A549 (cell line): ENCODE data around the gene APMAP. TPM values are rescaled to one million over a fixed set of nuclear protein-coding genes. Genes with fewer than 3 reads are reported as not detected.

ENCODE experiments used
- ATAC-seq, 2 experiments: fragments of 200-7000 bp in 1 of 2; fragments of >200 bp in 1 of 2; cut with Nextera tagmentation in 1 of 2; cut with Tn5 transposase in 1 of 2; 3 replicates each; pipeline versions ENCODE4 v1.8.0 to v1.9.1; 2018 to 2020; ENCODE audit warnings: mild to moderate bottlenecking in 1 of 2, moderate library complexity in 1 of 2
- CTCF ChIA-PET: fragments of 300-600 bp; sonication (Branson Sonifier 250); formaldehyde crosslinking; extraction: SDS; loops from one replicate; lab custom pipeline; 2021; ENCODE audit warnings: antibody characterized with exemption, inconsistent platforms; lab: Yijun Ruan, JAX
- POLR2A ChIA-PET: fragments of 350-600 bp; formaldehyde crosslinking; extraction: SDS; loops from one replicate; lab custom pipeline; 2021; ENCODE audit warnings: antibody characterized with exemption, inconsistent platforms; lab: Yijun Ruan, JAX
- DNase-seq, 2 experiments: peaks; one replicate each; pipeline versions ENCODE4 v3.0.0 to v3.0.0-alpha.2; 2011 to 2016; ENCODE audit warnings: low read depth in 1 of 2, low spot score in 1 of 2
- FAIRE-seq: peaks from 2 replicates; lab custom pipeline; 2011; peaks lifted over from hg19 to GRCh38; lab: Jason Lieb, UNC
- H3K27ac ChIP-seq, 2 experiments: fragments of >200 bp; sonication (Bioruptor Twin); formaldehyde crosslinking; 3 replicates each; pipeline ENCODE4 v1.5.1; 2016 to 2017
- H3K4me1 ChIP-seq: fragments of >200 bp; sonication (Bioruptor Twin); formaldehyde crosslinking; 3 replicates; pipeline ENCODE4 v1.6.1; 2016
- H3K4me2 ChIP-seq: fragments of >200 bp; sonication (Bioruptor Twin); formaldehyde crosslinking; 3 replicates; pipeline ENCODE4 v1.6.1; 2016
- H3K4me3 ChIP-seq: fragments of >200 bp; sonication (Bioruptor Twin); formaldehyde crosslinking; 3 replicates; pipeline ENCODE4 v1.5.1; 2016
- H3K9me3 ChIP-seq: fragments of >200 bp; sonication (Bioruptor Twin); formaldehyde crosslinking; 3 replicates; pipeline ENCODE4 v1.6.1; 2016
- CBX2 ChIP-seq: fragments of 200-600 bp; sonication (generic); IDR thresholded peaks from 2 replicates; pipeline ENCODE4 v1.6.1; 2016; ENCODE audit warnings: low read depth, mild to moderate bottlenecking, borderline replicate concordance
- CBX8 ChIP-seq: fragments of 200-600 bp; sonication (generic); IDR thresholded peaks from 2 replicates; pipeline ENCODE4 v1.6.1; 2016
- CEBPB ChIP-seq, 2 experiments: fragments of >200 bp in 1 of 2; sonication (Bioruptor Twin) in 1 of 2; formaldehyde crosslinking in 1 of 2; IDR thresholded peaks; 2 replicates each; pipeline ENCODE4 v1.6.1; 2012 to 2016
- CHD2 ChIP-seq: fragments of 150-350 bp; IDR thresholded peaks from 2 replicates; pipeline ENCODE4 v1.6.1; 2014; ENCODE audit warnings: low read length; ENCODE audit not compliant: partially characterized antibody
- CHD4 ChIP-seq: fragments of 200-600 bp; sonication (generic); IDR thresholded peaks from 2 replicates; pipeline ENCODE4 v1.6.1; 2016; ENCODE audit warnings: antibody characterized with exemption, mild to moderate bottlenecking, borderline replicate concordance
- EHF ChIP-seq: fragments of 250-450 bp; sonication (Bioruptor Pico); IDR thresholded peaks from 2 replicates; pipeline ENCODE4 v1.5.0; 2020; ENCODE audit warnings: mild to moderate bottlenecking
- EHMT2 ChIP-seq: fragments of 200-600 bp; sonication (generic); IDR thresholded peaks from 2 replicates; pipeline ENCODE4 v1.6.1; 2016; ENCODE audit warnings: antibody characterized with exemption, low read depth, mild to moderate bottlenecking, moderate library complexity
- EP300 ChIP-seq, 2 experiments: fragments of >200 bp; sonication (Bioruptor Twin); formaldehyde crosslinking; IDR thresholded peaks; 2 replicates in 1 of 2; 3 replicates in 1 of 2; pipeline ENCODE4 v1.6.1; 2016 to 2017
- FOXS1 ChIP-seq: fragments of 250-450 bp; sonication (Bioruptor Pico); IDR thresholded peaks from 2 replicates; pipeline ENCODE4 v1.5.0; 2020; ENCODE audit warnings: mild to moderate bottlenecking, moderate library complexity
- GATA3 ChIP-seq: IDR thresholded peaks from 2 replicates; pipeline ENCODE4 v1.6.1; 2012; ENCODE audit warnings: borderline replicate concordance
- HDAC2 ChIP-seq: fragments of 200-600 bp; sonication (generic); IDR thresholded peaks from 2 replicates; pipeline ENCODE4 v1.6.1; 2016
- HEYL ChIP-seq: fragments of 250-450 bp; sonication (Bioruptor Pico); IDR thresholded peaks from 2 replicates; pipeline ENCODE4 v1.8.0; 2021; ENCODE audit warnings: mild to moderate bottlenecking, moderate library complexity
- HOXB13 ChIP-seq: fragments of 250-450 bp; sonication (Bioruptor Pico); IDR thresholded peaks from 2 replicates; pipeline ENCODE4 v1.5.0; 2020; ENCODE audit warnings: low read depth, mild to moderate bottlenecking, moderate library complexity
- HOXB5 ChIP-seq: fragments of 250-450 bp; sonication (Bioruptor Pico); IDR thresholded peaks from 2 replicates; pipeline ENCODE4 v1.5.0; 2020; ENCODE audit warnings: mild to moderate bottlenecking, moderate library complexity
- KDM5A ChIP-seq: fragments of 200-600 bp; sonication (generic); IDR thresholded peaks from 2 replicates; pipeline ENCODE4 v1.6.1; 2016; ENCODE audit warnings: antibody characterized with exemption, mild to moderate bottlenecking
- MAFK ChIP-seq: fragments of 450-650 bp; IDR thresholded peaks from 2 replicates; pipeline ENCODE4 v1.6.1; 2014; ENCODE audit not compliant: partially characterized antibody
- MAZ ChIP-seq: fragments of 150-350 bp; IDR thresholded peaks from 2 replicates; pipeline ENCODE4 v1.6.1; 2014; ENCODE audit warnings: antibody characterized with exemption, low read depth, low read length, borderline replicate concordance
- NPAS2 ChIP-seq: fragments of 250-450 bp; sonication (Bioruptor Pico); IDR thresholded peaks from 2 replicates; pipeline ENCODE4 v1.8.0; 2022; ENCODE audit warnings: mild to moderate bottlenecking, moderate library complexity, borderline replicate concordance
- POLR2A ChIP-seq: IDR thresholded peaks from 2 replicates; pipeline ENCODE4 v1.6.1; 2012; ENCODE audit warnings: mild to moderate bottlenecking, low read length
- POLR2AphosphoS2 ChIP-seq: conservative IDR thresholded peaks from 2 replicates; pipeline ENCODE4 v1.6.1; 2012; ENCODE audit warnings: low read length, improper control_type of control experiment, inconsistent platforms
- RARB ChIP-seq: fragments of 250-450 bp; sonication (Bioruptor Pico); IDR thresholded peaks from 2 replicates; pipeline ENCODE4 v1.8.0; 2021; ENCODE audit warnings: mild to moderate bottlenecking, moderate library complexity
- RFX5 ChIP-seq: fragments of 450-650 bp; IDR thresholded peaks from 2 replicates; pipeline ENCODE4 v1.7.1; 2014; ENCODE audit warnings: antibody characterized with exemption, mild to moderate bottlenecking, moderate library complexity
- SMC3 ChIP-seq: fragments of >200 bp; sonication (Bioruptor Twin); formaldehyde crosslinking; IDR thresholded peaks from 3 replicates; pipeline ENCODE4 v1.6.1; 2018; ENCODE audit warnings: inconsistent platforms
- SREBF2 ChIP-seq: fragments of 450-650 bp; IDR thresholded peaks from 2 replicates; pipeline ENCODE4 v1.6.1; 2014; ENCODE audit warnings: mild to moderate bottlenecking, moderate library complexity
- TP53 ChIP-seq: fragments of 250-450 bp; sonication (Bioruptor Pico); IDR thresholded peaks from 2 replicates; pipeline ENCODE4 v1.5.0; 2021; ENCODE audit warnings: mild to moderate bottlenecking, moderate library complexity
- ZC3H11A ChIP-seq: fragments of 450-650 bp; IDR thresholded peaks from 2 replicates; pipeline ENCODE4 v1.6.1; 2014; ENCODE audit warnings: antibody characterized with exemption, mild to moderate bottlenecking
- ZFP36 ChIP-seq: fragments of 450-650 bp; IDR thresholded peaks from 2 replicates; pipeline ENCODE4 v1.6.1; 2014; ENCODE audit warnings: borderline replicate concordance; ENCODE audit not compliant: partially characterized antibody
- ZNF302 ChIP-seq: fragments of 250-450 bp; sonication (Bioruptor Pico); IDR thresholded peaks from 2 replicates; pipeline ENCODE4 v1.9.0; 2021; ENCODE audit warnings: inconsistent platforms, mild to moderate bottlenecking, moderate library complexity
- WGBS: methylation state at CpG from one replicate; pipeline ENCODE4 v1.1.6; 2017; ENCODE audit errors: missing lambda C conversion rate; 5-methylcytosine and 5-hydroxymethylcytosine counted together
- polyA plus RNA-seq, 4 experiments: library from polyadenylated mRNA; depleted of rRNA in 3 of 4; stranded (reverse); fragments of >200 nt; fragmentation: RNase III in 1 of 4; extraction: RNeasy Plus Mini Kit Qiagen cat#74134 plus additional on column Dnase treatment in 1 of 4; gene quantifications; 2 replicates in 3 of 4; 3 replicates in 1 of 4; pipeline ENCODE4 v1.2.3, GENCODE V29; 2011 to 2017
- TF ChIP-seq, protein P1 (sequence below): fragments of 250-450 bp; sonication (Bioruptor Pico); IDR thresholded peaks from 2 replicates; pipeline ENCODE4 v1.5.0; 2020; ENCODE audit warnings: low read depth, mild to moderate bottlenecking, moderate library complexity
- TF ChIP-seq, protein P2 (sequence below): IDR thresholded peaks from 2 replicates; pipeline ENCODE4 v1.6.1; 2012; ENCODE audit warnings: low read depth, borderline replicate concordance
- TF ChIP-seq, protein P3 (sequence below): fragments of >200 bp; sonication (Bioruptor Twin); formaldehyde crosslinking; IDR thresholded peaks from 2 replicates; pipeline ENCODE4 v1.6.1; 2016

APMAP gene
- polyA plus RNA-seq, 2 of the 4 experiments (the other 2 are of a cell fraction), result 113 to 141 TPM

DNA sequence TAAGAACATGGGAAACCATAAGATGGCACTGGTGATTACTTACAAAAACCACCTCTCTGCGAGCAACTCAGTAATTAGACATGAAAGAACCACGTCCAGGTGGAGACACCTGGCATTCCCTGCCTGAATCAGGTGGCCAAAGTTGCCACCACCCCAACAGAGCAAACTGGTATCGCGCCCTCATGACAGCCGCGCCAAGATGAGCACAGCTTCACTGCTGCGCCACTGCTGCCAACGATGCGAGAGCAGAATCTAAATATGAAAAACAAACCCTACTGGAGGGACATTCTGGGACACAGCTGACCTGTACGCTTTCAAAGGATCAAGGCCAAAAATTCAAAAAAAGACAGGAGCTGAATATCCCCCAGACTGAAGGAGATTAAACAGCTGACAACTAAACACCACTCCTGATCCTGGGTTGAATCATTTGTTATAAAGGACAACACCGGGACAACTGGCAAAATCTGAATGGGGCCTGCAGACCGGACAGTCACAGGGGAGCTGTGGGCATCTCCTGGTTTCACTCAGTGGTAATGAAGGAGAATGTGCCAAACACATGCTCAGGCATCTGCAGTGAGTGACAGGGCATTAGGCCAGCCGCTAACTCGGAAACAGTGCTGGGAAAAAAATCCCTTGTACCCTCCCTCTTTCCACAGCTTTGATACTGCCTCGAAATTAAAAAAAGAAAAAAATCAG, 26.1 kb downstream of the APMAP start:
- FAIRE-seq (no peak), ATAC-seq (no peak), DNase-seq (no peak)
- CTCF ChIA-PET, result interaction anchor here (1.0 kb wide), 1 partner anchor 216 kb away, joined by 3 read pairs; no protein-coding TSS in a partner anchor
- no peaks in the 10 kb centered on the region for H3K4me1 ChIP-seq
- WGBS, result 90% methylated on average over 15 of the region's 15 CpGs
- no peak overlapping the region for H3K4me2 ChIP-seq
- H3K4me3 ChIP-seq, result no peak overlapping the region
- POLR2A ChIA-PET, result interaction anchor here (0.6 kb wide), 1 partner anchor 281 kb away, joined by 3 read pairs; the partner anchor contains the start of gene PYGB
- H3K27ac ChIP-seq, result no peak overlapping the region
- H3K9me3 ChIP-seq, result no peaks in the 10 kb centered on the region
- TF ChIP-seq GATA3 (no peak), HOXB13 (no peak), RARB (CRISPR knock-in tag) (no peak), FOXS1 (CRISPR knock-in tag) (no peak), CBX2 (no peak), SREBF2 (no peak), HDAC2 (no peak), RFX5 (no peak), MAZ (no peak), CBX8 (no peak), NPAS2 (no peak), ZC3H11A (no peak), CHD2 (no peak), MAFK (no peak), SMC3 (no peak), ZNF302 (CRISPR knock-in tag) (no peak), TP53 (no peak)
- TF ChIP-seq, protein P1, sequence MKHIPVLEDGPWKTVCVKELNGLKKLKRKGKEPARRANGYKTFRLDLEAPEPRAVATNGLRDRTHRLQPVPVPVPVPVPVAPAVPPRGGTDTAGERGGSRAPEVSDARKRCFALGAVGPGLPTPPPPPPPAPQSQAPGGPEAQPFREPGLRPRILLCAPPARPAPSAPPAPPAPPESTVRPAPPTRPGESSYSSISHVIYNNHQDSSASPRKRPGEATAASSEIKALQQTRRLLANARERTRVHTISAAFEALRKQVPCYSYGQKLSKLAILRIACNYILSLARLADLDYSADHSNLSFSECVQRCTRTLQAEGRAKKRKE (CRISPR knock-in tag), result no peak
- TF ChIP-seq, protein P2, sequence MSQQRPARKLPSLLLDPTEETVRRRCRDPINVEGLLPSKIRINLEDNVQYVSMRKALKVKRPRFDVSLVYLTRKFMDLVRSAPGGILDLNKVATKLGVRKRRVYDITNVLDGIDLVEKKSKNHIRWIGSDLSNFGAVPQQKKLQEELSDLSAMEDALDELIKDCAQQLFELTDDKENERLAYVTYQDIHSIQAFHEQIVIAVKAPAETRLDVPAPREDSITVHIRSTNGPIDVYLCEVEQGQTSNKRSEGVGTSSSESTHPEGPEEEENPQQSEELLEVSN, result no peak

DNA sequence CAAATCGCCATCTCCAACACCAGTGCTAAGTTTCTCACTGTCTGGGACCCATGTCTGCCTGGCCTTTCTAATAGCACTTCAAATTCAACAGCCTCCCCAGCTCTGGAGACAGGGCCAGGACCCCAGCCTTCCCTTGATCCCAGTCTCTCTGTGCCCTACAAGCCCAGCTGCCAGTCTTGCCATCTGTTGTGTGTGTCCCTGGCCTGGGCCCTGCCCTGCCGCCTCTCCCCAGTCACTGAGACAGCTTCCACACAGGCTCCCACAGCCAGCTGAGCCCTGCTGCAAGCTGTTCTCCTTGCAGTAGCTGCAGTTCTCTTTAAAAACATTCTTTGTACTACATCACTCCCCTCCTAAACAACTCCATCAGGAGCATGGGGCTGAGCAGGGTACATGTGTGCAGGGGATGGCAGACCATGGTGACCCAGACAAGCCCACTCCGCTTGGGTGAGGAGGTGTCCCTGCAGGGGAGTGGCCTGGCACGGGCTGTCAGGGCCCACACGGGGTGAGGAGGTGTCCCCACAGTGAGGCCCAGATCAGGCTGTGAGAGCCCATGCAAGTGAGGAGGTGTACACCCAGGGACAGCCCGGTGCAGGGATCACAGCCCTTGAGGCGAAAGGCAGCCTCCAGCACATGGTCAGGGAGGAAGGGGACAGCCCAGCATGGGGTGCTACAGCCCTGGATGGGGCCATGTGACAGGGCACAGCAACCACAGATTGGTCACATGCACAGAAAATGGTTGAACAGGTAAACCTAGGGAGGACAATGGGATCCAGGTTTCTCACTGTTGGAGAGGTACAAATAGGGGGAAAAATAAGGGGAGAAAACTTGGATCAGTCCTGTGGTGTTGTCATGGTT, 27.3 kb downstream of the APMAP start:
- no peak; a peak in 1 of 6 replicates for ATAC-seq
- no peak overlapping the region for H3K4me3 ChIP-seq
- 84% methylated on average over 5 of the region's 7 CpGs for WGBS
- TF ChIP-seq MAZ, result no peak
- no peak for TF ChIP-seq EHMT2
- TF ChIP-seq, all 56 proteins: peak for 0
- FAIRE-seq (no peak), DNase-seq (no peak)
- POLR2A ChIA-PET, result no interaction called here
- Histone ChIP-seq H3K4me2 (no peak overlapping the region), H3K4me1 (no peaks in the 10 kb centered on the region), H3K9me3 (no peaks in the 10 kb centered on the region), H3K27ac (no peak overlapping the region)
- CTCF ChIA-PET, result interaction anchor here (0.6 to 2.0 kb wide), 5 partner anchors 8 to 1076 kb away, joined by 3 to 5 read pairs (median 3); no protein-coding TSS in a partner anchor

DNA sequence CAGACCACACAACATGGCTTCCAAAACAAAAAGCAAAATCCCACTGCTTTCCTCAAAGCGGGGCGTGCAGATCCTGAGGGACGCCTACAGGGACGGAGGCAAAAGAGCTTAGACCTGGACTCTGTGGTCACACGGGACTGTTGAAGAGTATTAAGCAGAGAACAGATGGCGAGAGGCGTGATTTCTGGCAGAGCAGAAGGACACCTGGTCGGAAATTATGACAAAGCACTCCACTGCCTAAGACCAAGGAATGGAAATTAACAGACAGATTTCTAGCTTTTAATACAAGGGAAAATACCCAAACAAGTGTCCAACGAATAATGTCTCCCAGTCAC, 28.1 kb downstream of the APMAP start:
- ChIA-PET CTCF (interaction anchor here (0.6 to 2.0 kb wide), 5 partner anchors 8 to 1075 kb away, joined by 3 to 5 read pairs (median 3); no protein-coding TSS in a partner anchor), POLR2A (no interaction called here)
- TF ChIP-seq HEYL (CRISPR knock-in tag), result no peak
- no peak for TF ChIP-seq SREBF2
- no peak for TF ChIP-seq POLR2AphosphoS2
- no peak for TF ChIP-seq KDM5A
- no peak for TF ChIP-seq CHD2
- no peak for TF ChIP-seq CEBPB (IDR thresholded peaks at IDR 0.05)
- TF ChIP-seq CHD4, result no peak
- TF ChIP-seq, protein P3, sequence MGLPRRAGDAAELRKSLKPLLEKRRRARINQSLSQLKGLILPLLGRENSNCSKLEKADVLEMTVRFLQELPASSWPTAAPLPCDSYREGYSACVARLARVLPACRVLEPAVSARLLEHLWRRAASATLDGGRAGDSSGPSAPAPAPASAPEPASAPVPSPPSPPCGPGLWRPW, result no peak
- no peak for TF ChIP-seq HOXB5 (CRISPR knock-in tag)
- TF ChIP-seq EHMT2, result no peak
- TF ChIP-seq ZFP36, result no peak
- TF ChIP-seq FOXS1 (CRISPR knock-in tag), result no peak
- no peak for TF ChIP-seq EHF (CRISPR knock-in tag)
- no peak for TF ChIP-seq ZC3H11A
- no peak for TF ChIP-seq POLR2A
- no peak for TF ChIP-seq EP300 (IDR thresholded peaks at IDR 0.05)
- Histone ChIP-seq H3K27ac (no peak overlapping the region), H3K9me3 (no peaks in the 10 kb centered on the region), H3K4me3 (no peak overlapping the region), H3K4me1 (no peaks in the 10 kb centered on the region), H3K4me2 (no peak overlapping the region)
- no peak for ATAC-seq
- no peak for FAIRE-seq
- WGBS, result 88% methylated on average over 9 of the region's 9 CpGs
- no peak for DNase-seq
